GM19099 (cell line): ENCODE results near the gene NOL8.
A peak's percentile ranks its signal among the peaks of the same experiment; 100 is the strongest.

ENCODE experiments used
- POLR2A ChIP-seq: IDR thresholded peaks from 3 replicates; pipeline ENCODE4 v1.6.1; 2011; ENCODE audit warnings: low read depth; ENCODE audit not compliant: insufficient read length; ENCODE audit errors: extremely low read depth

NOL8 gene

GRCh38 chr9:92325269-92325990 is at the start of gene NOL8, which contains the start of gene CENPP:
Gene NOL8 (minus strand): TSS chr9:92325350. CDS start chr9:92324161, 1,189 bp downstream.
Gene CENPP (plus strand): TSS chr9:92325953.
- TF ChIP-seq POLR2A: peak; percentile 92

- TF ChIP-seq POLR2A: no peak
Measured at GRCh38 chr9:92373167-92373566, 48.0 kb upstream of the NOL8 start.

- no peak for TF ChIP-seq POLR2A
Measured at GRCh38 chr9:92369075-92369474, 43.9 kb upstream of the NOL8 start.

GRCh38 chr9:92360083-92360482 is 34.9 kb upstream of the NOL8 start:
- no peak for TF ChIP-seq POLR2A

GRCh38 chr9:92359394-92359995 is 34.3 kb upstream of the NOL8 start:
- no peak for TF ChIP-seq POLR2A

GRCh38 chr9:92353051-92353450 is 27.9 kb upstream of the NOL8 start:
- TF ChIP-seq POLR2A: no peak

- no peak for TF ChIP-seq POLR2A
Measured at GRCh38 chr9:92350740-92351133, 25.6 kb upstream of the NOL8 start.

GRCh38 chr9:92349771-92350739 is 24.9 kb upstream of the NOL8 start:
- no peak for TF ChIP-seq POLR2A

- no peak for TF ChIP-seq POLR2A
Measured at GRCh38 chr9:92345582-92345981, 20.4 kb upstream of the NOL8 start.

- TF ChIP-seq POLR2A: no peak
Measured at GRCh38 chr9:92342825-92343488, 17.8 kb upstream of the NOL8 start.

- TF ChIP-seq POLR2A: no peak
Measured at GRCh38 chr9:92341578-92341977, 16.4 kb upstream of the NOL8 start.

- no peak for TF ChIP-seq POLR2A
Measured at GRCh38 chr9:92333282-92333634, 8.1 kb upstream of the NOL8 start.

GRCh38 chr9:92332577-92333281 is 7.6 kb upstream of the NOL8 start:
- no peak for TF ChIP-seq POLR2A

GRCh38 chr9:92328225-92328624 is 3.1 kb upstream of the NOL8 start:
- no peak for TF ChIP-seq POLR2A
